IMR-90 (cell line): ENCODE data around the gene DAAM1.

Source experiments
- FOS ChIP-seq: fragments of 150-350 bp; IDR thresholded peaks from 2 replicates; pipeline ENCODE4 v1.6.1; 2016; ENCODE audit warnings: low read depth, low read length
- MAZ ChIP-seq: IDR thresholded peaks from 2 replicates; pipeline ENCODE4 v1.6.1; 2012; ENCODE audit warnings: low read depth, mild to moderate bottlenecking, low read length, improper control_type of control experiment, moderate library complexity, borderline replicate concordance
- RFX5 ChIP-seq: IDR thresholded peaks from 2 replicates; pipeline ENCODE4 v1.8.0; 2012; ENCODE audit warnings: low read depth, mild to moderate bottlenecking, low read length, moderate library complexity
- TF ChIP-seq, protein P1 (sequence below): conservative IDR thresholded peaks from 2 replicates; pipeline ENCODE4 v1.5.1; 2012; ENCODE audit warnings: mild to moderate bottlenecking, low read depth, low read length, improper control_type of control experiment

DNA sequence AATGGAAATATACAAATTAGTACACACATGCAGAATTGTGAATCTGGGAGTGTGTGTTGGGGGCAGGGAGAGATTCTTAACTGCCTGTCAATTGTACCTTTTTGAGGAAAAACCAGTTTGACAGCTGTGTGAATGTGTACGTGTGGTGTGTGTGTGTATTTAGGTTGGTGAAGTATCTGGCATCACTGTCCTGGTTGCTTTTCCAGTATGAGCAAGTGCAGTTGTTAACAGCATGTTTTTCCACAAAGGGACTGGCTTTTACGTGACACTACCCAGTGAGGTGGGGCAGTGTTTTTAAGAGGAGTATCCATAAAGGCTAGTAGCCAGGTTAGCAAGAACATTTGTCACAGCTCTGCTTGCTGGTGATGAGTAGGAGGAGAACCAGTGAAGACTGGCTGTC, 56.1 kb downstream of the DAAM1 start:
- TF ChIP-seq, protein P1, sequence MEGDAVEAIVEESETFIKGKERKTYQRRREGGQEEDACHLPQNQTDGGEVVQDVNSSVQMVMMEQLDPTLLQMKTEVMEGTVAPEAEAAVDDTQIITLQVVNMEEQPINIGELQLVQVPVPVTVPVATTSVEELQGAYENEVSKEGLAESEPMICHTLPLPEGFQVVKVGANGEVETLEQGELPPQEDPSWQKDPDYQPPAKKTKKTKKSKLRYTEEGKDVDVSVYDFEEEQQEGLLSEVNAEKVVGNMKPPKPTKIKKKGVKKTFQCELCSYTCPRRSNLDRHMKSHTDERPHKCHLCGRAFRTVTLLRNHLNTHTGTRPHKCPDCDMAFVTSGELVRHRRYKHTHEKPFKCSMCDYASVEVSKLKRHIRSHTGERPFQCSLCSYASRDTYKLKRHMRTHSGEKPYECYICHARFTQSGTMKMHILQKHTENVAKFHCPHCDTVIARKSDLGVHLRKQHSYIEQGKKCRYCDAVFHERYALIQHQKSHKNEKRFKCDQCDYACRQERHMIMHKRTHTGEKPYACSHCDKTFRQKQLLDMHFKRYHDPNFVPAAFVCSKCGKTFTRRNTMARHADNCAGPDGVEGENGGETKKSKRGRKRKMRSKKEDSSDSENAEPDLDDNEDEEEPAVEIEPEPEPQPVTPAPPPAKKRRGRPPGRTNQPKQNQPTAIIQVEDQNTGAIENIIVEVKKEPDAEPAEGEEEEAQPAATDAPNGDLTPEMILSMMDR: no peak
- no peak for TF ChIP-seq RFX5
- no peak for TF ChIP-seq MAZ
- TF ChIP-seq FOS: no peak
